Chondrocyte (in vitro differentiated cells): ENCODE results near the gene IMMP2L. TPM values are rescaled to one million over a fixed set of nuclear protein-coding genes. Genes with fewer than 3 reads are reported as not detected.

Source experiments
- DNase-seq: peaks from one replicate; pipeline ENCODE4 v3.0.0; 2021; ENCODE audit warnings: mixed read lengths, low spot score
- H3K27ac Mint-ChIP-seq: one replicate; pipeline ENCODE4 v1.8.0; 2021; ENCODE audit warnings: mild to moderate bottlenecking, moderate library complexity, mixed read lengths; ENCODE audit not compliant: unreplicated experiment
- H3K27me3 Mint-ChIP-seq: 2 replicates; pipeline ENCODE4 v1.8.0; 2021; ENCODE audit warnings: low read depth, mixed read lengths
- H3K36me3 Mint-ChIP-seq: 2 replicates; pipeline ENCODE4 v1.8.0; 2021; ENCODE audit warnings: low read depth, mixed read lengths
- H3K4me1 Mint-ChIP-seq: 2 replicates; pipeline ENCODE4 v1.8.0; 2021; ENCODE audit warnings: low read depth, mild to moderate bottlenecking, mixed read lengths
- H3K4me3 Mint-ChIP-seq: one replicate; pipeline ENCODE4 v1.8.0; 2021; ENCODE audit warnings: mild to moderate bottlenecking, moderate library complexity, mixed read lengths; ENCODE audit not compliant: unreplicated experiment
- H3K9me3 Mint-ChIP-seq: 2 replicates; pipeline ENCODE4 v1.8.0; 2021; ENCODE audit warnings: low read depth, mixed read lengths
- CTCF ChIP-seq: fragments of 200-600 bp; sonication (generic); IDR thresholded peaks from 2 replicates; pipeline ENCODE4 v1.5.0; 2021; ENCODE audit warnings: antibody characterized with exemption, mild to moderate bottlenecking, moderate library complexity
- total RNA-seq: library from RNA; stranded (reverse); gene quantifications from 3 replicates; pipeline ENCODE4 v1.2.1, GENCODE V29; 2021

IMMP2L gene
- total RNA-seq, 1 donor from 2014 or later = 6.1 TPM

DNA sequence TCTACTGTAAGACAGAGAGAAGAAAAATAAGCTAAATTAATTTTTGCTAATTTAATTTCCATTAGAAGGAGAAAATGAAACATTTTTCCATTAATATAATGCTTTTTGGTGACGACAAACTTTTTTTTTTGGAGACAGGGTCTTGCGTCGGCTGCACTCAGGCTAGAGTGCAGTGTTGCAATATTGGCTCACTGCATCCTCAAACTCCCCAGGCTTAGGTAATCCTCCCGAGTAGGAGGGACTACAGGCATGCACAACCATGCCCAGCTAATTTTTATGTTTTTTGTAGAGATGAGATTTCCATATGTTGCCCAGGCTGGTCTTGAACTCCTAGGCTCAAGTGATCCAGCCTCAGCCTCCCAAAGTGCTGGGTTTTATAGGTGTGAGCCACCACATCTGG is 701.1 kb downstream of the IMMP2L start:
- H3K4me3 Mint-ChIP-seq = no peak overlapping the region
- no peak overlapping the region for H3K27ac Mint-ChIP-seq
- no peaks in the 10 kb centered on the region for H3K27me3 Mint-ChIP-seq
- peaks cover 2% of the 10 kb centered on the region for H3K9me3 Mint-ChIP-seq
- DNase-seq = no peak
- no peaks in the 10 kb centered on the region for H3K36me3 Mint-ChIP-seq
- TF ChIP-seq CTCF = no peak
- H3K4me1 Mint-ChIP-seq = no peaks in the 10 kb centered on the region

- Mint-ChIP-seq H3K36me3 (no peaks in the 10 kb centered on the region), H3K4me1 (peaks cover 16% of the 10 kb centered on the region), H3K4me3 (no peak overlapping the region), H3K9me3 (no peaks in the 10 kb centered on the region), H3K27ac (no peak overlapping the region), H3K27me3 (no peaks in the 10 kb centered on the region)
- TF ChIP-seq CTCF = no peak
- DNase-seq = no peak
Measured at GRCh38 chr7:110857106-110857505, 705.2 kb downstream of the IMMP2L start.

DNA sequence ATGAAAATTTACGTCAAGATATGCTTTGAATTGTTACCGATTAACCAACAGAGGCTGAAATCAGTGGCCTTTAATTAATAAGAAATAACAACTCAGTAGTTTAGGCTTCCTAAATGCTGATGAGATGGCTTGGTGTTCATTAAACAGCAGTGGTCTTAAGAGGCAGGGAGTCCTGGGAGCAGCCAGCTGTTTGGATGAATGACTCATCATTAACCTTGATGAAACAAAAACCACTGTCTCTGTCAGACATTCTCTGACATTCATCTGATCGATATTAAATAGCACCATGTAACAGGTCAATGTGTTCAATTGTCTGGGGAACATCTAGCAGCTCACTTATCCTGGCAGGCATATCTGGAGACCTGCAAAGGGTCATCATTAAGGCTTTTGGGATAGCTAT is 705.6 kb downstream of the IMMP2L start:
- Mint-ChIP-seq H3K36me3 (no peaks in the 10 kb centered on the region), H3K4me1 (peaks cover 16% of the 10 kb centered on the region), H3K9me3 (no peaks in the 10 kb centered on the region), H3K27me3 (no peaks in the 10 kb centered on the region), H3K27ac (no peak overlapping the region), H3K4me3 (no peak overlapping the region)
- TF ChIP-seq CTCF = no peak
- DNase-seq = no peak

GRCh38 chr7:110854651-110855050 is 707.6 kb downstream of the IMMP2L start:
- Mint-ChIP-seq H3K27ac (peak overlapping the region; percentile 60), H3K36me3 (no peaks in the 10 kb centered on the region), H3K4me3 (no peak overlapping the region), H3K27me3 (no peaks in the 10 kb centered on the region), H3K4me1 (peaks cover 16% of the 10 kb centered on the region), H3K9me3 (no peaks in the 10 kb centered on the region)
- TF ChIP-seq CTCF = no peak
- no peak for DNase-seq

GRCh38 chr7:110854166-110854565 is 708.1 kb downstream of the IMMP2L start:
- Mint-ChIP-seq H3K27me3 (no peaks in the 10 kb centered on the region), H3K4me1 (peaks cover 16% of the 10 kb centered on the region), H3K9me3 (no peaks in the 10 kb centered on the region), H3K4me3 (no peak overlapping the region), H3K27ac (no peak overlapping the region), H3K36me3 (no peaks in the 10 kb centered on the region)
- DNase-seq = no peak
- no peak for TF ChIP-seq CTCF
